ENCODE results near the gene WDR87.

WDR87 gene

GRCh38 chr19:37931881-37932655 lies 25.7 kb upstream of the WDR87 start:
- Histone ChIP-seq H3K4me2 (ENCODE audit: low read length, poor library complexity, severe bottlenecking) (peak overlapping the region; percentile 56), H3K18ac (ENCODE audit: low read depth in 1 of 2, low read length in 2 of 2) (peak overlapping the region; percentile 23 to 64), H2BK12ac (ENCODE audit: low read length in 2 of 2) (peak overlapping the region; percentile 2 to 20), H3K27ac (ENCODE audit: low read length, poor library complexity, severe bottlenecking) (peak overlapping the region; percentile 95), H2AK5ac (ENCODE audit: low read length, severe bottlenecking) (peak overlapping the region; percentile 83), H3K4ac (ENCODE audit: low read depth in 1 of 2, low read length in 2 of 2) (peak overlapping the region in 1 of 2 experiments; percentile 17), H2AFZ (ENCODE audit: low read depth, low read length) (no peak overlapping the region), H3K36me3 (ENCODE audit: control insufficient read depth in 1 of 2, insufficient read depth in 2 of 2, low read depth in 1 of 2, low read length in 2 of 2) (peaks cover 4 to 9% of the 10 kb centered on the region in 2 experiments), H3K9ac (ENCODE audit: low read length) (peak overlapping the region; percentile 48), H3K27me3 (ENCODE audit: control insufficient read depth in 1 of 2, insufficient read depth in 1 of 2, low read length in 2 of 2) (no peaks in the 10 kb centered on the region), H3K79me1 (replicated peaks; ENCODE audit: low read length, poor library complexity, severe bottlenecking) (no peaks in the 10 kb centered on the region), H2BK120ac (ENCODE audit: low read depth, low read length) (no peak overlapping the region), H4K8ac (ENCODE audit: low read length) (no peak overlapping the region), H2BK5ac (ENCODE audit: low read depth, low read length, poor library complexity, severe bottlenecking) (peak overlapping the region; percentile 79), H3K9me3 (ENCODE audit: control insufficient read depth, low read length) (peaks cover 14% of the 10 kb centered on the region), H3K14ac (ENCODE audit: low read length in 2 of 2) (no peak overlapping the region), H3K4me3 (ENCODE audit: insufficient read depth in 1 of 2, low read depth in 1 of 2, low read length in 2 of 2) (peak overlapping the region in 1 of 2 experiments; percentile 23), H3K4me1 (ENCODE audit: control insufficient read depth, insufficient read depth, low read depth, low read length) (peaks cover 25% of the 10 kb centered on the region), H2BK15ac (ENCODE audit: low read depth, poor library complexity, severe bottlenecking) (no peak overlapping the region), H4K91ac (ENCODE audit: low read length) (peak overlapping the region; percentile 9), H3K23ac (ENCODE audit: low read length in 2 of 2) (no peak overlapping the region)
- WGBS = 40% methylated on average over 30 of the region's 30 CpGs
- DNase-seq = peak; percentile 86

GRCh38 chr19:37930416-37930815 lies 24.0 kb upstream of the WDR87 start:
- Histone ChIP-seq H4K8ac (ENCODE audit: low read length) (no peak overlapping the region), H2BK5ac (ENCODE audit: low read depth, low read length, poor library complexity, severe bottlenecking) (no peak overlapping the region), H3K4ac (ENCODE audit: low read depth in 1 of 2, low read length in 2 of 2) (no peak overlapping the region), H4K91ac (ENCODE audit: low read length) (no peak overlapping the region), H3K9ac (ENCODE audit: low read length) (no peak overlapping the region), H3K27ac (ENCODE audit: low read length, poor library complexity, severe bottlenecking) (peak overlapping the region; percentile 95), H3K14ac (ENCODE audit: low read length in 2 of 2) (no peak overlapping the region), H3K4me1 (ENCODE audit: control insufficient read depth, insufficient read depth, low read depth, low read length) (peaks cover 28% of the 10 kb centered on the region), H2BK12ac (ENCODE audit: low read length in 2 of 2) (no peak overlapping the region), H3K4me2 (ENCODE audit: low read length, poor library complexity, severe bottlenecking) (no peak overlapping the region), H3K23ac (ENCODE audit: low read length in 2 of 2) (no peak overlapping the region), H3K27me3 (ENCODE audit: control insufficient read depth in 1 of 2, insufficient read depth in 1 of 2, low read length in 2 of 2) (no peaks in the 10 kb centered on the region), H3K79me1 (replicated peaks; ENCODE audit: low read length, poor library complexity, severe bottlenecking) (peaks cover 8% of the 10 kb centered on the region), H3K18ac (ENCODE audit: low read depth in 1 of 2, low read length in 2 of 2) (no peak overlapping the region), H3K9me3 (ENCODE audit: control insufficient read depth, low read length) (peaks cover 5% of the 10 kb centered on the region), H2BK120ac (ENCODE audit: low read depth, low read length) (no peak overlapping the region), H3K36me3 (ENCODE audit: control insufficient read depth in 1 of 2, insufficient read depth in 2 of 2, low read depth in 1 of 2, low read length in 2 of 2) (peaks cover 3 to 12% of the 10 kb centered on the region in 2 experiments), H2AK5ac (ENCODE audit: low read length, severe bottlenecking) (no peak overlapping the region), H2BK15ac (ENCODE audit: low read depth, poor library complexity, severe bottlenecking) (no peak overlapping the region), H2AFZ (ENCODE audit: low read depth, low read length) (no peak overlapping the region), H3K4me3 (ENCODE audit: insufficient read depth in 1 of 2, low read depth in 1 of 2, low read length in 2 of 2) (no peak overlapping the region)
- WGBS = 97% methylated on average over 2 of the region's 5 CpGs
- no peak for DNase-seq

GRCh38 chr19:37929355-37929923 lies 23.0 kb upstream of the WDR87 start:
- no peak overlapping the region for H4K8ac ChIP-seq (ENCODE audit: low read length)
- no peak overlapping the region for H2BK15ac ChIP-seq (ENCODE audit: low read depth, poor library complexity, severe bottlenecking)
- H3K4me3 ChIP-seq (ENCODE audit: insufficient read depth in 1 of 2, low read depth in 1 of 2, low read length in 2 of 2) = no peak overlapping the region
- WGBS = 67% methylated on average over 3 of the region's 4 CpGs
- no peaks in the 10 kb centered on the region for H3K27me3 ChIP-seq (ENCODE audit: control insufficient read depth in 1 of 2, insufficient read depth in 1 of 2, low read length in 2 of 2)
- no peak overlapping the region for H3K23ac ChIP-seq (ENCODE audit: low read length in 2 of 2)
- no peaks in the 10 kb centered on the region for H3K9me3 ChIP-seq (ENCODE audit: control insufficient read depth, low read length)
- no peak overlapping the region for H3K4ac ChIP-seq (ENCODE audit: low read depth in 1 of 2, low read length in 2 of 2)
- peaks cover 27% of the 10 kb centered on the region for H3K4me1 ChIP-seq (ENCODE audit: control insufficient read depth, insufficient read depth, low read depth, low read length)
- peaks cover 0 to 16% of the 10 kb centered on the region in 2 experiments for H3K36me3 ChIP-seq (ENCODE audit: control insufficient read depth in 1 of 2, insufficient read depth in 2 of 2, low read depth in 1 of 2, low read length in 2 of 2)
- no peak overlapping the region for H3K27ac ChIP-seq (ENCODE audit: low read length, poor library complexity, severe bottlenecking)
- H2BK120ac ChIP-seq (ENCODE audit: low read depth, low read length) = no peak overlapping the region
- no peak overlapping the region for H4K91ac ChIP-seq (ENCODE audit: low read length)
- no peak overlapping the region for H2BK5ac ChIP-seq (ENCODE audit: low read depth, low read length, poor library complexity, severe bottlenecking)
- peaks cover 10% of the 10 kb centered on the region for H3K79me1 ChIP-seq (replicated peaks; ENCODE audit: low read length, poor library complexity, severe bottlenecking)
- DNase-seq = no peak
- H3K9ac ChIP-seq (ENCODE audit: low read length) = no peak overlapping the region
- H2AFZ ChIP-seq (ENCODE audit: low read depth, low read length) = no peak overlapping the region
- H2AK5ac ChIP-seq (ENCODE audit: low read length, severe bottlenecking) = peak overlapping the region; percentile 68
- H3K14ac ChIP-seq (ENCODE audit: low read length in 2 of 2) = no peak overlapping the region
- H3K18ac ChIP-seq (ENCODE audit: low read depth in 1 of 2, low read length in 2 of 2) = no peak overlapping the region
- H2BK12ac ChIP-seq (ENCODE audit: low read length in 2 of 2) = no peak overlapping the region
- no peak overlapping the region for H3K4me2 ChIP-seq (ENCODE audit: low read length, poor library complexity, severe bottlenecking)

DNA sequence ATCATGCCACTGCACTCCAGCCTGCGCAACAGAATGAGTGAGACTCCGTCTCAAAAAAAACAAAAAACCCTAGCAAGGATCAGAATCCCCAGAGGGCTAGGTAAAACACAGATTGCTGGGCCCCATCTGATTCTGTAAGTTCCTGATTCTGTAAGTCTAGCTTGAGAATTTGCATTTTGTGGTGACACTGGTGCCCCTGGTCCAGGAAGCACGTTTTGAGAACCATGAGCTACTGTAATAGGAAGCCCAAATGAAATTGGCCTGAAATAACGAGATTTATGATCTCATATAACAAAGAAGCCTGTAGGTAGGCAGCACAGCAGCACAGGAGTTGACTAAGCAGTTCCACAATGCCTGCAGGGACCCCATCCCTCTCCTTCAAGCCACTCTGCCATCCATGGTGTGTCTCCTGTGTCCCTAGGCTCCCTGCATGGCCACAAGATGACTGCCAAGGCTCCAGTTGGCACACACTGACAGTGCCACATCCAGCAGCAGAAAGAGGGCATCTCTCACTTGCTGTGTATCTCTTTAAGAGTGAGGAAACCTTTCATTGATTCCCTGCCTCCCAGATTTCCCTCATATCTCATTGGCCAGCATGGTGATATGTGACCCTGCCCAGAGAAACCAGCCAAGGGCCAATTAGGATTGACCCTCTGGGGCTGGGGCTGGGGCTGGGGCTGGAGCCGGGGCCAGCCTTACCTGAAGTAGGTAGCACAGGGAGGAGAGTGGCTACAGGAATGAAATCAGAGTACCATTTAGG lies 22.3 kb upstream of the WDR87 start:
- Histone ChIP-seq H3K4me3 (ENCODE audit: insufficient read depth in 1 of 2, low read depth in 1 of 2, low read length in 2 of 2) (no peak overlapping the region), H3K27me3 (ENCODE audit: control insufficient read depth in 1 of 2, insufficient read depth in 1 of 2, low read length in 2 of 2) (no peaks in the 10 kb centered on the region), H3K9me3 (ENCODE audit: control insufficient read depth, low read length) (no peaks in the 10 kb centered on the region), H4K91ac (ENCODE audit: low read length) (no peak overlapping the region), H2BK12ac (ENCODE audit: low read length in 2 of 2) (no peak overlapping the region), H3K79me1 (replicated peaks; ENCODE audit: low read length, poor library complexity, severe bottlenecking) (peaks cover 10% of the 10 kb centered on the region), H3K27ac (ENCODE audit: low read length, poor library complexity, severe bottlenecking) (no peak overlapping the region), H3K4me2 (ENCODE audit: low read length, poor library complexity, severe bottlenecking) (no peak overlapping the region), H3K4me1 (ENCODE audit: control insufficient read depth, insufficient read depth, low read depth, low read length) (peaks cover 25% of the 10 kb centered on the region), H3K18ac (ENCODE audit: low read depth in 1 of 2, low read length in 2 of 2) (no peak overlapping the region), H3K23ac (ENCODE audit: low read length in 2 of 2) (no peak overlapping the region), H4K8ac (ENCODE audit: low read length) (no peak overlapping the region), H2BK15ac (ENCODE audit: low read depth, poor library complexity, severe bottlenecking) (no peak overlapping the region), H3K9ac (ENCODE audit: low read length) (no peak overlapping the region), H2BK5ac (ENCODE audit: low read depth, low read length, poor library complexity, severe bottlenecking) (no peak overlapping the region), H3K36me3 (ENCODE audit: control insufficient read depth in 1 of 2, insufficient read depth in 2 of 2, low read depth in 1 of 2, low read length in 2 of 2) (peaks cover 0 to 16% of the 10 kb centered on the region in 2 experiments), H2AFZ (ENCODE audit: low read depth, low read length) (no peak overlapping the region), H3K14ac (ENCODE audit: low read length in 2 of 2) (no peak overlapping the region), H2BK120ac (ENCODE audit: low read depth, low read length) (no peak overlapping the region), H2AK5ac (ENCODE audit: low read length, severe bottlenecking) (peak overlapping the region; percentile 60), H3K4ac (ENCODE audit: low read depth in 1 of 2, low read length in 2 of 2) (no peak overlapping the region)
- DNase-seq = no peak
- WGBS = 83% methylated on average over 5 of the region's 5 CpGs

Measured in mesenchymal stem cell (in vitro differentiated cells and primary cell).